ENCODE data around the gene LRRC63. TPM values are rescaled to one million over a fixed set of nuclear protein-coding genes. Genes with fewer than 3 reads are reported as not detected.
A peak's percentile ranks its signal among the peaks of the same experiment; 100 is the strongest.
"Not testable (repeated sequence)": the region's sequence is repeated elsewhere in the genome, so short reads cannot be mapped to it uniquely, and the experiment has no call there.

The LRRC63 gene
- total and polyA plus RNA-seq, 9 of the 15 experiments (the other 6 are each of a cell fraction or from before 2014, with no cell fraction given), result 0.07 to 0.41 (median 0.24) TPM; not detected in 1

DNA sequence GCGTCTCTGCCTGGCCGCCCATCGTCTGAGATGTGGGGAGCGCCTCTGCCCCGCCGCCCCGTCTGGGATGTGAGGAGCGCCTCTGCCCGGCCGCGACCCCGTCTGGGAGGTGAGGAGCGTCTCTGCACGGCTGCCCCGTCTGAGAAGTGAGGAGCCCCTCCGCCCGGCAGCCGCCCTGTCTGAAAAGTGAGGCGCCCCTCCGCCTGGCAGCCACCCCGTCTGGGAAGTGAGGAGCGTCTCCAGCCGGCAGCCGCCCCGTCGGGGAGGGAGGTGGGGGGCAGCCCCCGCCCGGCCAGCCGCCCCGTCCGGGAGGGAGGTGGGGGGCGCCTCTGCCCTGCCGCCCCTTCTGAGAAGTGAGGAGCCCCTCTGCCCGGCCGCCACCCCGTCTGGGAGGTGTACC, 49.0 kb upstream of the LRRC63 start:
- H3K79me2 ChIP-seq (ENCODE audit: control insufficient read depth, insufficient read depth, low read length), result peaks cover 69% of the 10 kb centered on the region
- H3K4me1 ChIP-seq (replicated peaks in 1 of 2; ENCODE audit: control insufficient read depth in 2 of 2, insufficient read depth in 2 of 2, low read length in 2 of 2); in situ Hi-C loops (cut with MboI); ATAC-seq; H3K9me3 ChIP-seq (replicated peaks; ENCODE audit: control insufficient read depth, insufficient read depth, low read depth, low read length); intact Hi-C loops (cut with micrococcal nuclease); H3K9ac ChIP-seq (ENCODE audit: insufficient read depth in 1 of 2, low read depth in 2 of 2, low read length in 2 of 2); CTCF ChIA-PET (ENCODE audit: low intra/inter-chr PET ratio); H3K4me2 ChIP-seq (ENCODE audit: insufficient read depth, low read length); DNase-seq (ENCODE audit: extremely low read depth in 1 of 4, low spot score in 3 of 4); H4K20me1 ChIP-seq (replicated peaks; ENCODE audit: control insufficient read depth, insufficient read depth, low read length); H3K4me3 ChIP-seq; POLR2A ChIA-PET; H3K9me1 ChIP-seq (ENCODE audit: control insufficient read depth, insufficient read depth, low read length); H3K27me3 ChIP-seq (ENCODE audit: control insufficient read depth in 2 of 2, insufficient read depth in 2 of 2, low read length in 2 of 2); H3K27ac ChIP-seq (ENCODE audit: extremely low read depth, low read depth, low read length); FAIRE-seq; BruUV-seq (replicated peaks); H2AFZ ChIP-seq (ENCODE audit: low read depth, low read length): not testable (repeated sequence)
- TF ChIP-seq, protein P1, sequence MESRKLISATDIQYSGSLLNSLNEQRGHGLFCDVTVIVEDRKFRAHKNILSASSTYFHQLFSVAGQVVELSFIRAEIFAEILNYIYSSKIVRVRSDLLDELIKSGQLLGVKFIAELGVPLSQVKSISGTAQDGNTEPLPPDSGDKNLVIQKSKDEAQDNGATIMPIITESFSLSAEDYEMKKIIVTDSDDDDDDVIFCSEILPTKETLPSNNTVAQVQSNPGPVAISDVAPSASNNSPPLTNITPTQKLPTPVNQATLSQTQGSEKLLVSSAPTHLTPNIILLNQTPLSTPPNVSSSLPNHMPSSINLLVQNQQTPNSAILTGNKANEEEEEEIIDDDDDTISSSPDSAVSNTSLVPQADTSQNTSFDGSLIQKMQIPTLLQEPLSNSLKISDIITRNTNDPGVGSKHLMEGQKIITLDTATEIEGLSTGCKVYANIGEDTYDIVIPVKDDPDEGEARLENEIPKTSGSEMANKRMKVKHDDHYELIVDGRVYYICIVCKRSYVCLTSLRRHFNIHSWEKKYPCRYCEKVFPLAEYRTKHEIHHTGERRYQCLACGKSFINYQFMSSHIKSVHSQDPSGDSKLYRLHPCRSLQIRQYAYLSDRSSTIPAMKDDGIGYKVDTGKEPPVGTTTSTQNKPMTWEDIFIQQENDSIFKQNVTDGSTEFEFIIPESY (CRISPR knock-in tag; IDR thresholded peaks at IDR 0.05), result peak; percentile 60
- WGBS (ENCODE audit: insufficient coverage, low coverage, missing lambda C conversion rate), result no CpG with 5 or more reads among the region's 36 CpGs
- H3K36me3 ChIP-seq (ENCODE audit: control insufficient read depth, insufficient read depth, low read length), result peaks cover 38% of the 10 kb centered on the region; the same call in 2 of the 3 replicates

DNA sequence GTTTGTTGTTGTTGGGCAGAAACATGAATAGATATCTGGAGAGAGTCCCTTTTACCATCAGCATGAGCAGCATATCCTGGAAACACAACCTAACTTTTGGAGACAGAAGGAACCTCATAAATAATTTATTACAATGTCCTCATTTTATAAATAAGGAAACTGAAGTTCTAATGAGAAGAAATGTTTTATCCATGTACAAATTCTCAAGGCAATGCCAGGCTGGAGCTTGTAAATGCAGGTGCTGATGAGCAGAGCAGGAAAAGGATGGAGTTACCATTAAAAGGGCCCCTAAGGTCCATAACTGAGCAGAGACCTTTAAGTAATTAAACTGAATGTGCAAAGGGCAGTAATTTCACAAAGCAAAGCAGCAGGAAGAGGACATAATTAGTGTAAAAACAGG, 47.1 kb upstream of the LRRC63 start:
- Histone ChIP-seq H3K9me3 (replicated peaks; ENCODE audit: control insufficient read depth, insufficient read depth, low read depth, low read length) (no peaks in the 10 kb centered on the region), H3K79me2 (ENCODE audit: control insufficient read depth, insufficient read depth, low read length) (peaks cover 82% of the 10 kb centered on the region), H3K9me1 (ENCODE audit: control insufficient read depth, insufficient read depth, low read length) (no peaks in the 10 kb centered on the region), H3K4me2 (ENCODE audit: insufficient read depth, low read length) (no peak overlapping the region), H3K4me1 (replicated peaks in 1 of 2; ENCODE audit: control insufficient read depth in 2 of 2, insufficient read depth in 2 of 2, low read length in 2 of 2) (peaks cover 3 to 17% of the 10 kb centered on the region in 2 experiments; a peak in 4 of 5 replicates), H3K9ac (ENCODE audit: insufficient read depth in 1 of 2, low read depth in 2 of 2, low read length in 2 of 2) (no peak overlapping the region), H4K20me1 (replicated peaks; ENCODE audit: control insufficient read depth, insufficient read depth, low read length) (peaks cover 7% of the 10 kb centered on the region; the same call in 1 of the 2 replicates), H2AFZ (ENCODE audit: low read depth, low read length) (no peak overlapping the region), H3K27me3 (ENCODE audit: control insufficient read depth in 2 of 2, insufficient read depth in 2 of 2, low read length in 2 of 2) (no peaks in the 10 kb centered on the region), H3K4me3 (no peak overlapping the region), H3K36me3 (ENCODE audit: control insufficient read depth, insufficient read depth, low read length) (peaks cover 30% of the 10 kb centered on the region; the same call in 2 of the 3 replicates), H3K27ac (ENCODE audit: extremely low read depth, low read depth, low read length) (no peak overlapping the region)
- FAIRE-seq, result no peak
- DNase-seq (ENCODE audit: extremely low read depth in 1 of 4, low spot score in 3 of 4), result no peak
- ChIA-PET CTCF (ENCODE audit: low intra/inter-chr PET ratio) (no interaction called here), POLR2A (no interaction called here)
- in situ Hi-C loops (cut with MboI) (no loop called here), intact Hi-C loops (cut with micrococcal nuclease) (no loop called here)
- BruUV-seq (replicated peaks), result no TSS peak
- ATAC-seq, result no peak
- TF ChIP-seq, protein P2, sequence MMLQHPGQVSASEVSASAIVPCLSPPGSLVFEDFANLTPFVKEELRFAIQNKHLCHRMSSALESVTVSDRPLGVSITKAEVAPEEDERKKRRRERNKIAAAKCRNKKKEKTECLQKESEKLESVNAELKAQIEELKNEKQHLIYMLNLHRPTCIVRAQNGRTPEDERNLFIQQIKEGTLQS (IDR thresholded peaks at IDR 0.05), result no peak
- TF ChIP-seq, protein P2 (CRISPR knock-in tag; conservative IDR thresholded peaks at IDR 0.05), result no peak
- TF ChIP-seq ZC3H8 (IDR thresholded peaks at IDR 0.05) (no peak), HIVEP1 (CRISPR knock-in tag; IDR thresholded peaks at IDR 0.05) (no peak), NONO (IDR thresholded peaks at IDR 0.05; ENCODE audit: low read depth in 2 of 2, low read length in 1 of 2) (no peak), ZNF766 (CRISPR knock-in tag; conservative IDR thresholded peaks at IDR 0.05) (no peak), ZNF830 (CRISPR knock-in tag; IDR thresholded peaks at IDR 0.05) (no peak), FOXO4 (CRISPR knock-in tag; IDR thresholded peaks at IDR 0.05) (no peak), ZNF668 (CRISPR knock-in tag; IDR thresholded peaks at IDR 0.05) (no peak), TRIM28 (IDR thresholded peaks at IDR 0.05) (no peak), ZBED1 (IDR thresholded peaks at IDR 0.05) (no peak)
- TF ChIP-seq, protein P3, sequence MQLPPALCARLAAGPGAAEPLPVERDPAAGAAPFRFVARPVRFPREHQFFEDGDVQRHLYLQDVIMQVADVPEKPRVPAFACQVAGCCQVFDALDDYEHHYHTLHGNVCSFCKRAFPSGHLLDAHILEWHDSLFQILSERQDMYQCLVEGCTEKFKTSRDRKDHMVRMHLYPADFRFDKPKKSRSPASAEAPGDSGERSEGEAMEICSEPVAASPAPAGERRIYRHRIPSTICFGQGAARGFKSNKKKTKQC (CRISPR knock-in tag; IDR thresholded peaks at IDR 0.05), result no peak

Data from K562 (cell line).